SK-N-SH (cell line): ENCODE measurements around the gene ATP5PD.
"Not testable (repeated sequence)": the region's sequence is repeated elsewhere in the genome, so short reads cannot be mapped to it uniquely, and the experiment has no call there.

Source experiments
- FOXJ3 ChIP-seq: sonication (generic); formaldehyde crosslinking; IDR thresholded peaks from 2 replicates; pipeline ENCODE4 v1.5.1; 2020; ENCODE audit warnings: mild to moderate bottlenecking, missing genetic modification reagents
- GATA2 ChIP-seq: sonication (generic); formaldehyde crosslinking; IDR thresholded peaks from 2 replicates; pipeline ENCODE4 v1.5.0; 2020; ENCODE audit warnings: mild to moderate bottlenecking, missing genetic modification reagents
- NFIC ChIP-seq: IDR thresholded peaks from 2 replicates; pipeline ENCODE4 v1.4.0; 2012; ENCODE audit warnings: borderline replicate concordance
- POLR2AphosphoS5 ChIP-seq: IDR thresholded peaks from 2 replicates; pipeline ENCODE4 v1.6.1; 2012; ENCODE audit warnings: low read depth, low read length
- RXRA ChIP-seq: IDR thresholded peaks from 2 replicates; pipeline ENCODE4 v1.4.0; 2012; ENCODE audit warnings: low read depth, mild to moderate bottlenecking, borderline replicate concordance
- TF ChIP-seq, protein P1 (sequence below): fragments of 200-600 bp; sonication (generic); IDR thresholded peaks from 2 replicates; pipeline ENCODE4 v1.6.1; 2017; ENCODE audit warnings: antibody characterized with exemption, mild to moderate bottlenecking, moderate library complexity

DNA sequence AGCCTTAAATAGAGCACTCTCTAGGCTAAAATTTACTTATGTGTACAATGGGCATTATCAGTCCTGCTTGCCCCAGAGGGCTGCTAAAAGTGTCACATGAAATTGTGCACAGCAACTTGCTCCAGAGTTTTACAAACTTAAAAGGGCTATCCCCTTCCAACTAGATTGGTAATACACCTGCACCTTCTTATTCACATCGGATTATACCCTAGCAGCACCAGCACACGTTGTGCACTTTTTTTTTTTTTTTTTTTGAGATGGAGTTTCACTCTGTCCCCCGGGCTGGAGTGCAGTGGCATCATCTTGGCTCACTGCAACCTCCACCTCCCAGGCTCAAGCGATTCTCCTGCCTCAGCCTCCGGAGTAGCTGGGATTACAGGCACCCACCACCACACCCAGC is 3.0 kb downstream of the ATP5PD start:
- TF ChIP-seq POLR2AphosphoS5; GATA2 (CRISPR knock-in tag); NFIC; RXRA; FOXJ3: not testable (repeated sequence)
- TF ChIP-seq, protein P1, sequence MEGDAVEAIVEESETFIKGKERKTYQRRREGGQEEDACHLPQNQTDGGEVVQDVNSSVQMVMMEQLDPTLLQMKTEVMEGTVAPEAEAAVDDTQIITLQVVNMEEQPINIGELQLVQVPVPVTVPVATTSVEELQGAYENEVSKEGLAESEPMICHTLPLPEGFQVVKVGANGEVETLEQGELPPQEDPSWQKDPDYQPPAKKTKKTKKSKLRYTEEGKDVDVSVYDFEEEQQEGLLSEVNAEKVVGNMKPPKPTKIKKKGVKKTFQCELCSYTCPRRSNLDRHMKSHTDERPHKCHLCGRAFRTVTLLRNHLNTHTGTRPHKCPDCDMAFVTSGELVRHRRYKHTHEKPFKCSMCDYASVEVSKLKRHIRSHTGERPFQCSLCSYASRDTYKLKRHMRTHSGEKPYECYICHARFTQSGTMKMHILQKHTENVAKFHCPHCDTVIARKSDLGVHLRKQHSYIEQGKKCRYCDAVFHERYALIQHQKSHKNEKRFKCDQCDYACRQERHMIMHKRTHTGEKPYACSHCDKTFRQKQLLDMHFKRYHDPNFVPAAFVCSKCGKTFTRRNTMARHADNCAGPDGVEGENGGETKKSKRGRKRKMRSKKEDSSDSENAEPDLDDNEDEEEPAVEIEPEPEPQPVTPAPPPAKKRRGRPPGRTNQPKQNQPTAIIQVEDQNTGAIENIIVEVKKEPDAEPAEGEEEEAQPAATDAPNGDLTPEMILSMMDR: not testable (repeated sequence)
